ENCODE data around the gene ABCE1.

Gene ABCE1

GRCh38 chr4:145075742-145076468, 22.2 kb upstream of the ABCE1 start:
- DNase-seq (ENCODE audit: extremely low read depth, insufficient read length) = no peak
- no peak for TF ChIP-seq CTCF (IDR thresholded peaks at IDR 0.05; ENCODE audit: insufficient read depth, low read length, poor library complexity, severe bottlenecking)
- H3K36me3 ChIP-seq (ENCODE audit: control insufficient read depth, insufficient read depth, low read length) = peaks cover 2% of the 10 kb centered on the region
- H3K27me3 ChIP-seq (replicated peaks; ENCODE audit: control insufficient read depth, insufficient read depth, low read length) = no peaks in the 10 kb centered on the region
- no peak overlapping the region for H3K4me3 ChIP-seq (replicated peaks; ENCODE audit: low read depth, low read length)

- H3K36me3 ChIP-seq (ENCODE audit: control insufficient read depth, insufficient read depth, low read length) = peaks cover 2% of the 10 kb centered on the region
These were observed 21.6 kb upstream of the ABCE1 start for GRCh38 chr4:145076469-145076855.

GRCh38 chr4:145081756-145082155, 16.4 kb upstream of the ABCE1 start:
- no peaks in the 10 kb centered on the region; the same call in 1 of the 2 replicates for H3K36me3 ChIP-seq (ENCODE audit: control insufficient read depth, insufficient read depth, low read length)
- H3K4me3 ChIP-seq (replicated peaks; ENCODE audit: low read depth, low read length) = no peak overlapping the region
- DNase-seq (ENCODE audit: extremely low read depth, insufficient read length) = no peak
- no peaks in the 10 kb centered on the region for H3K27me3 ChIP-seq (replicated peaks; ENCODE audit: control insufficient read depth, insufficient read depth, low read length)
- TF ChIP-seq CTCF (IDR thresholded peaks at IDR 0.05; ENCODE audit: insufficient read depth, low read length, poor library complexity, severe bottlenecking) = no peak

More at GRCh38 chr4:145076469-145076855, 21.6 kb upstream of the ABCE1 start:
- H3K27me3 ChIP-seq (replicated peaks; ENCODE audit: control insufficient read depth, insufficient read depth, low read length) = no peaks in the 10 kb centered on the region
- H3K4me3 ChIP-seq (replicated peaks; ENCODE audit: low read depth, low read length) = no peak overlapping the region
- no peak for DNase-seq (ENCODE audit: extremely low read depth, insufficient read length)
- TF ChIP-seq CTCF (IDR thresholded peaks at IDR 0.05; ENCODE audit: insufficient read depth, low read length, poor library complexity, severe bottlenecking) = no peak

GRCh38 chr4:145083891-145084605, 14.1 kb upstream of the ABCE1 start:
- Histone ChIP-seq H3K4me3 (replicated peaks; ENCODE audit: low read depth, low read length) (no peak overlapping the region), H3K36me3 (ENCODE audit: control insufficient read depth, insufficient read depth, low read length) (peaks cover 2% of the 10 kb centered on the region), H3K27me3 (replicated peaks; ENCODE audit: control insufficient read depth, insufficient read depth, low read length) (no peaks in the 10 kb centered on the region)
- TF ChIP-seq CTCF (IDR thresholded peaks at IDR 0.05; ENCODE audit: insufficient read depth, low read length, poor library complexity, severe bottlenecking) = no peak
- DNase-seq (ENCODE audit: extremely low read depth, insufficient read length) = no peak

GRCh38 chr4:145090380-145090779, 7.7 kb upstream of the ABCE1 start:
- no peak for DNase-seq (ENCODE audit: extremely low read depth, insufficient read length)
- no peak overlapping the region for H3K4me3 ChIP-seq (replicated peaks; ENCODE audit: low read depth, low read length)
- TF ChIP-seq CTCF (IDR thresholded peaks at IDR 0.05; ENCODE audit: insufficient read depth, low read length, poor library complexity, severe bottlenecking) = no peak
- peaks cover 10% of the 10 kb centered on the region for H3K36me3 ChIP-seq (ENCODE audit: control insufficient read depth, insufficient read depth, low read length)
- H3K27me3 ChIP-seq (replicated peaks; ENCODE audit: control insufficient read depth, insufficient read depth, low read length) = no peaks in the 10 kb centered on the region
